Skeletal muscle satellite cell (primary cell): Measurements from ENCODE around the gene ITIH6. TPM values are rescaled to one million over a fixed set of nuclear protein-coding genes. Genes with fewer than 3 reads are reported as not detected.

Experiments
- small RNA-seq: library from RNA; depleted of rRNA; stranded (forward); fragments of <200 nt; gene quantifications from one replicate; pipeline ENCODE3, GENCODE V24; 2012

The ITIH6 gene

Small RNA genes lying within 50 kb of the gene (small RNA-seq; reads per million reads assigned to genes)
- gene AL049732.1 (not detected), gene SNORA11 (42.9 reads per million, percentile 96 among the genes with 10 or more reads in this experiment)
